ENCODE results near the gene EGFLAM. TPM values are rescaled to one million over a fixed set of nuclear protein-coding genes. Genes with fewer than 3 reads are reported as not detected.

EGFLAM gene
- total and polyA plus RNA-seq, 2 donors (not counting 1 experiment from before 2014, with no cell fraction given), result 0.33 to 20.0 TPM

DNA sequence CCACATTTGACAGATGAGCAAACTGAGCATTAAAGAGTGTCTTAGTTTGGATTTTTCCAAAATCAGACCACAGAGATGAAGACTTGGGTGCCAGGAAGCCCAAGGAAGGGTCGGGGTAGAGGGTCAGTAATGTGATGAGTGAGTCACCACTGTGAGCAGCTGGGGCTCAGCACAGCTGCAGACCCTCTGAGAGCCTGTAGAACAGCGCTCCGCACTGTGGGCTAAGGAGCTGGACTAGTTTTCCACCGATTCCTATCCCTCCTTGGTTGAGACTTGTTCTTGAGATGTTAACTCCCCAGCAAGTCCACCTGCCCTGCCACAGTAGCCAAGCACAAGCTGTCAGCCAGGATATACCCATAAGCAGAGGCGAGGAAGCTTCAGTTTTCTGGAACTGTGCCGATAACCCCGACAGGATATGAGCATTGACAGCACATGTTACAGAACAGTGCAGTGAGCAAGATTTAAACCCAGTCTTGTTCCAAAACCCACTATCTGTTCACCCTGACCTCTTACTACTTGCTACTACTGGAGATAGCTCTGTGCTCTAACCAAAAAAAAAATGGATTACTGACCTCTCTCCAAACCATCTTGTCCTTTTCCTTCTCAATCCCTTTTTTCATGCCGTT is 31.8 kb downstream of the EGFLAM start:
- no peak for DNase-seq (ENCODE audit: low read depth in 2 of 2)

DNA sequence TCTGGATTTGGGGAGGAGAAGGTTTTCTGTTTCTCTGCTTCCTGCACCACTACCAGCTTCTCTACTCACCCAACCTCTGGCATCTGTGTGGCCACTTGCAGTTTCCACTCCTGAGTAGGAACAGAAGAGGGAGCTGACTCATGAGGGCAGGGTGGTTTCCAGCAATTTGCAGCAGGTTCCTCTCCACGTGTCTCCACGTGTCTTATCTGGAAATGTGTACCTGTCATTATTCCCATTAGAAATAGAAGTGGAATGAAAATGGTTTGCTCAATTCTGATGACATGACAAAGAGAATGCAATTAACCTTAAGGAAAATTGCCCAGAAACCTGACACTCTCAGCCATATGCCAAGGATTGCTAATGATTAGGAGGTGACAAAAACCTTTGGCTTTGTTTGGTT is 33.0 kb downstream of the EGFLAM start:
- DNase-seq (ENCODE audit: low read depth in 2 of 2), result no peak
- no peaks in the 10 kb centered on the region for H4K20me1 ChIP-seq (ENCODE audit: control insufficient read depth, extremely low read depth, insufficient read depth, low read length)
- no peak for TF ChIP-seq EZH2 (IDR thresholded peaks at IDR 0.05; ENCODE audit: low read length, missing control alignments)
- TF ChIP-seq, protein P1, sequence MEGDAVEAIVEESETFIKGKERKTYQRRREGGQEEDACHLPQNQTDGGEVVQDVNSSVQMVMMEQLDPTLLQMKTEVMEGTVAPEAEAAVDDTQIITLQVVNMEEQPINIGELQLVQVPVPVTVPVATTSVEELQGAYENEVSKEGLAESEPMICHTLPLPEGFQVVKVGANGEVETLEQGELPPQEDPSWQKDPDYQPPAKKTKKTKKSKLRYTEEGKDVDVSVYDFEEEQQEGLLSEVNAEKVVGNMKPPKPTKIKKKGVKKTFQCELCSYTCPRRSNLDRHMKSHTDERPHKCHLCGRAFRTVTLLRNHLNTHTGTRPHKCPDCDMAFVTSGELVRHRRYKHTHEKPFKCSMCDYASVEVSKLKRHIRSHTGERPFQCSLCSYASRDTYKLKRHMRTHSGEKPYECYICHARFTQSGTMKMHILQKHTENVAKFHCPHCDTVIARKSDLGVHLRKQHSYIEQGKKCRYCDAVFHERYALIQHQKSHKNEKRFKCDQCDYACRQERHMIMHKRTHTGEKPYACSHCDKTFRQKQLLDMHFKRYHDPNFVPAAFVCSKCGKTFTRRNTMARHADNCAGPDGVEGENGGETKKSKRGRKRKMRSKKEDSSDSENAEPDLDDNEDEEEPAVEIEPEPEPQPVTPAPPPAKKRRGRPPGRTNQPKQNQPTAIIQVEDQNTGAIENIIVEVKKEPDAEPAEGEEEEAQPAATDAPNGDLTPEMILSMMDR (conservative IDR thresholded peaks at IDR 0.05 in 1 of 2, IDR thresholded peaks at IDR 0.05 in 1 of 2; ENCODE audit: low read depth in 1 of 2, low read length in 2 of 2), result no peak
- H3K27me3 ChIP-seq (ENCODE audit: control insufficient read depth, insufficient read depth, low read length), result peaks cover 3% of the 10 kb centered on the region
- H3K4me2 ChIP-seq (ENCODE audit: extremely low read depth, insufficient read depth, low read length), result no peak overlapping the region
- H3K9me3 ChIP-seq (ENCODE audit: control insufficient read depth, insufficient read depth, low read depth, low read length), result no peaks in the 10 kb centered on the region
- H3K4me1 ChIP-seq (ENCODE audit: control insufficient read depth, extremely low read depth, insufficient read depth, low read length), result no peaks in the 10 kb centered on the region
- no peaks in the 10 kb centered on the region for H3K79me2 ChIP-seq (ENCODE audit: control insufficient read depth, insufficient read depth, low read length)
- H2AFZ ChIP-seq (ENCODE audit: low read length), result no peak overlapping the region
- H3K36me3 ChIP-seq (ENCODE audit: control insufficient read depth, insufficient read depth, low read length), result no peaks in the 10 kb centered on the region
- no peak overlapping the region for H3K9ac ChIP-seq (ENCODE audit: insufficient read depth, low read length)
- H3K4me3 ChIP-seq (replicated peaks in 1 of 4; ENCODE audit: control extremely low read depth in 1 of 4, insufficient read depth in 1 of 4, low read depth in 3 of 4, low read length in 4 of 4), result no peak overlapping the region
- no peak overlapping the region for H3K27ac ChIP-seq (ENCODE audit: insufficient read depth, low read length)

More for the DNA sequence above, 31.8 kb downstream of the EGFLAM start:
- H3K36me3 ChIP-seq (ENCODE audit: control insufficient read depth, insufficient read depth, low read length), result no peaks in the 10 kb centered on the region
- H3K27ac ChIP-seq (ENCODE audit: insufficient read depth, low read length), result no peak overlapping the region
- H3K9ac ChIP-seq (ENCODE audit: insufficient read depth, low read length), result no peak overlapping the region
- no peak for TF ChIP-seq EZH2 (IDR thresholded peaks at IDR 0.05; ENCODE audit: low read length, missing control alignments)
- TF ChIP-seq, protein P1 (conservative IDR thresholded peaks at IDR 0.05 in 1 of 2, IDR thresholded peaks at IDR 0.05 in 1 of 2; ENCODE audit: low read depth in 1 of 2, low read length in 2 of 2), result no peak
- no peaks in the 10 kb centered on the region for H3K79me2 ChIP-seq (ENCODE audit: control insufficient read depth, insufficient read depth, low read length)
- no peak overlapping the region for H3K4me3 ChIP-seq (replicated peaks in 1 of 4; ENCODE audit: control extremely low read depth in 1 of 4, insufficient read depth in 1 of 4, low read depth in 3 of 4, low read length in 4 of 4)
- no peaks in the 10 kb centered on the region for H4K20me1 ChIP-seq (ENCODE audit: control insufficient read depth, extremely low read depth, insufficient read depth, low read length)
- no peak overlapping the region for H3K4me2 ChIP-seq (ENCODE audit: extremely low read depth, insufficient read depth, low read length)
- H3K27me3 ChIP-seq (ENCODE audit: control insufficient read depth, insufficient read depth, low read length), result peaks cover 3% of the 10 kb centered on the region
- H3K9me3 ChIP-seq (ENCODE audit: control insufficient read depth, insufficient read depth, low read depth, low read length), result no peaks in the 10 kb centered on the region
- no peak overlapping the region for H2AFZ ChIP-seq (ENCODE audit: low read length)
- H3K4me1 ChIP-seq (ENCODE audit: control insufficient read depth, extremely low read depth, insufficient read depth, low read length), result no peaks in the 10 kb centered on the region

DNA sequence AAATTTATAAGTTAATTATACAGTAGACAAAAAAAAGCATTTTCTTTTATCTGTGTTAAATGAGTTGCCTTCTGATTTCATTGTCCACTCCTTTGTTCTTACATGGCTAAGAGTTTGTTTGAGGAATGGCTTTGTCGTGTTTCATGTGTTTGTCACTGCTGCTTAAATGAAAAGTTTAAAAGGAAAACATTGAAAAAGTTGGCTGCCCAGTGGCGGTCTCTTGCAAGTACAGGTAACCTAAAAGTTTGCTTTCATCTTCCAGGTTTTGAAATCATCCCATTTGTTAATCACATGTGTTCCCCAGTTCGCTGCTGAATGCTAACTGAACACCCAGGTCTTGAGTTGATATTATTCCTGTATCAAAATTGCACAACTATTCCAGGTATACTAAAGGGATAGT is 33.9 kb downstream of the EGFLAM start:
- no peaks in the 10 kb centered on the region for H4K20me1 ChIP-seq (ENCODE audit: control insufficient read depth, extremely low read depth, insufficient read depth, low read length)
- TF ChIP-seq, protein P1 (conservative IDR thresholded peaks at IDR 0.05 in 1 of 2, IDR thresholded peaks at IDR 0.05 in 1 of 2; ENCODE audit: low read depth in 1 of 2, low read length in 2 of 2), result no peak
- H3K9me3 ChIP-seq (ENCODE audit: control insufficient read depth, insufficient read depth, low read depth, low read length), result no peaks in the 10 kb centered on the region
- H3K9ac ChIP-seq (ENCODE audit: insufficient read depth, low read length), result no peak overlapping the region
- H3K4me2 ChIP-seq (ENCODE audit: extremely low read depth, insufficient read depth, low read length), result no peak overlapping the region
- H2AFZ ChIP-seq (ENCODE audit: low read length), result no peak overlapping the region
- no peaks in the 10 kb centered on the region for H3K4me1 ChIP-seq (ENCODE audit: control insufficient read depth, extremely low read depth, insufficient read depth, low read length)
- H3K79me2 ChIP-seq (ENCODE audit: control insufficient read depth, insufficient read depth, low read length), result no peaks in the 10 kb centered on the region
- H3K27me3 ChIP-seq (ENCODE audit: control insufficient read depth, insufficient read depth, low read length), result peaks cover 3% of the 10 kb centered on the region
- H3K36me3 ChIP-seq (ENCODE audit: control insufficient read depth, insufficient read depth, low read length), result no peaks in the 10 kb centered on the region
- H3K27ac ChIP-seq (ENCODE audit: insufficient read depth, low read length), result no peak overlapping the region
- H3K4me3 ChIP-seq (replicated peaks in 1 of 4; ENCODE audit: control extremely low read depth in 1 of 4, insufficient read depth in 1 of 4, low read depth in 3 of 4, low read length in 4 of 4), result no peak overlapping the region
- no peak for DNase-seq (ENCODE audit: low read depth in 2 of 2)

All from fibroblast of lung (primary cell).